HG02623 (cell line): Measurements from ENCODE around the gene SATB2.

ENCODE experiments used
- ATAC-seq: cut with Tn5 transposase; IDR thresholded peaks from one replicate; pipeline ENCODE4 v1.9.1; 2021; ENCODE audit warnings: moderate library complexity; ENCODE audit not compliant: unreplicated experiment

The SATB2 gene

GRCh38 chr2:199336546-199336945, 121.2 kb downstream of the SATB2 start:
- no peak for ATAC-seq

DNA sequence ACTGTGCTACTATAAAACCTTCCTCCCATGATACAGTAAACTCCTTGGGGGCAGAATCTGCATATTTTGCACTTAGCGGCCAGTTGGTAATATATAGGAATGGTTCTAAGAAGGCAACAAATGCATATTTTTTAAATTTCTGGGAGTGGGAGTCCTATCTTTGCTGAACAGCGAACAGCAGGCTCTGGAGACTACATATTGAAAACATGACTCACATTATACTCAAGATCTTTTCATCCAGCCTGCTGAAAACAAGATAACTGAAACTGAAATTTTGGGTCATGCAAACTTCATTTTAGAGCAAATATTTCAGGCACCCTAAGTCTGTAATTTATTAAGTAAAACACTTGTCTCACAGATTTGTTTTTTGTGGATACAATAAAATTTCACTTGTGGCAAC, 122.2 kb downstream of the SATB2 start:
- no peak for ATAC-seq

DNA sequence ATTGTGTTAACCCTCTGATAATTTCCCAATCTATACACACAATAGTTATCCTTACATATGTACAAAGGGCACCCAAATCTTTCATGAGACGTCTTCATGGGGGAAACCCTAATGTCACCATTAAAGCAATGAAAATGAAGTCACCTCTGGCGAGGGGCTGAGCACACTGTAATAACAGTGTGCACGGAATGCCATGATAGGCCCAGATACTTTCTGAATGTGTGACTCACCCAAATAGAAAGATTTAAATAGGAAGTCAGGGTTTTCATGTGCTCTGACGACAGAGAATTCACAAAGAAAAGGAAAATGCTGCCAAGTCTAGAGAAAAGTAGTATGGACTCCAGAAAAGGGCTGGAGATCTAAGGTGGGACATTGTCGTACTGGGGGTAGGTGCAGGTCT, 128.3 kb downstream of the SATB2 start:
- no peak for ATAC-seq

DNA sequence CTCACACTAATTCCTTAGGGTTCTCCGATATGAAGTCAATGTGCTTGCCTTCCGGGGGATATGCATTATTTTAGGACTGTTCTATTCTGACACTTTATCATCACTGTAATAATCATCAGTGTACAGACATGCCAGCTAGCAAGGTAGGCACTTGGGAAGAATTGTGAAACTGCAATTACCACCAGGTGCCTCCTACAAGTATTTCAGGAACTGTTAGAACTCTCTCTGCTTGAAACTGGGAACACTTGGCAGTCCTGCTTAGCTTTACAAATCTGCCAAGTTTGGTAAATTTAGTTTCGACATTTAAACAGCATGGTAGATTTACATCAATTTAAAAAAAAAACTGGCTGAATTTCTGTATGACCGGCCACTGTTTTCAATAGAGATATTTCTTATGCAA, 128.7 kb downstream of the SATB2 start:
- no peak for ATAC-seq

DNA sequence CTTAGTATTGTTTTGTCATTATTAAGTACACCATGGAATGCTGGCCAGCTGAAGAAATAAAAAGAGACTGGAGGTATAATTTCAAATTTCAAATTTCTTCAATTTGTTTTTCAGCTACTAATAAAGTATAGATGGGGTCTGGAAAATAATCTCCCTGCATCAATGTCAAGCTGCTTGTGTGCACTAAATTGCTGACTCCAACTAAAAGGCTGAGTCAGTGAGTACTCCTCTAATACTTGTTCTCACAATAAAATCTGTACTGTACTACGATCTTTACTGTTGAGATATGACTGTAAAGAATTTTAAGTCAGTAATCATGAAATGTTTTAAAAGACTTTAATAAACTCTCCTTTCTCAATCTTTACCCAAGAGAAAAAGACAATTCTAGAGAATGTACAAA, 131.9 kb downstream of the SATB2 start:
- no peak for ATAC-seq

DNA sequence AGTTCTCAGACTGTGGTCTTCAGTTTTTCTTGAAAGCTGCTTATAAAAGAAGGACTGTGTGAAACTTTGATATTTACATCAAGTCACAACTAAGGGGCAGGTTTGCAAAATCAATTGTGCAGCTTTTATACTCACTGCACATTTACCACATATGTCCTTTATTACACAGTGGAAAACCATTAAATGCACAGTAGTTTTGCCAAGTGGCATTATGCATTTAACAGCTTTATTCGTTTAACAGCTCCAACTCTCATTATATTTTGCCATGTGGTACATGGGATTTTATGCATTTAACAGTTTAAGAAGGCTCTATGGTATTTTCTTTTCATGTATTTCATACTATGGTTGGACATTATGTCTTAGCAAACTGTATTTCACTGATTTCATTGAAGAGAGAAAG, 135.6 kb downstream of the SATB2 start:
- no peak for ATAC-seq

DNA sequence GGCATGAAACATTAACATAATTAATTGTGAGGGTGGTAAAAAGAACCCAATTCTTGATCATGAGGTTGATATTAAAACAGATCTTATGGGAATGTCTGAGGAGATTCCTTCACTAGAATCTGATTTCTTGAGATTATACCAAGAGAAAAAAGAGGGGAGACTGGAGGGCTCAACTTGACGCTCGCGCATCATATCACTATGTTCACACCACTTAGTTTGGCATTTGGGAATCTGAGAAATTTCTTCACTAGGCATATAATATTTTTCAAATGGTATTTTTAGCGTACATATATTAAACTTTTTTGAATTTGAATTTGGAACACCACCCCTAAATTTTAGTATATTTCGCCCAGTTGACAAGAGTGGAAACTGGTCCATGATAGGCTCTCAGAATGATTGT, 140.1 kb downstream of the SATB2 start:
- no peak for ATAC-seq

- no peak for ATAC-seq
Measured at GRCh38 chr2:199316851-199317250, 140.9 kb downstream of the SATB2 start.

GRCh38 chr2:199315299-199316179, 142.2 kb downstream of the SATB2 start:
- ATAC-seq, result no peak

DNA sequence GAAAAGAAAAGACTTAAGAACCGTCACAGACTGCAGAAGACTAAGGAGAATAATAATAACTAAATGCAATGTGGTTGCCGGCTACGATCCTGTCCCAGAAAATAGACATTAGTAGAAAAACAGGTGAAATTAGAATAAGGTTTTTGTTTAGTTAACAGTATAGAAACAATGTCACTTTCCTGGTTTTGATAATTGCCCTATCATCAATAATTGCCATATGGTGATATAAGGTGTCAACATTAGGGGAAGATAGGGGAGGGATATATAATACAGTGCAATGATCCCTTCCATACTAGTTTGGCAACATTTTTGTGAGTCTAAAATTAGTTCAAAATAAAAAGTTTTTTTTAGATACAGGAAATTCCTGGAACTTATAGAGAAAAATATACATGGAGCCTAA, 144.8 kb downstream of the SATB2 start:
- ATAC-seq, result no peak

DNA sequence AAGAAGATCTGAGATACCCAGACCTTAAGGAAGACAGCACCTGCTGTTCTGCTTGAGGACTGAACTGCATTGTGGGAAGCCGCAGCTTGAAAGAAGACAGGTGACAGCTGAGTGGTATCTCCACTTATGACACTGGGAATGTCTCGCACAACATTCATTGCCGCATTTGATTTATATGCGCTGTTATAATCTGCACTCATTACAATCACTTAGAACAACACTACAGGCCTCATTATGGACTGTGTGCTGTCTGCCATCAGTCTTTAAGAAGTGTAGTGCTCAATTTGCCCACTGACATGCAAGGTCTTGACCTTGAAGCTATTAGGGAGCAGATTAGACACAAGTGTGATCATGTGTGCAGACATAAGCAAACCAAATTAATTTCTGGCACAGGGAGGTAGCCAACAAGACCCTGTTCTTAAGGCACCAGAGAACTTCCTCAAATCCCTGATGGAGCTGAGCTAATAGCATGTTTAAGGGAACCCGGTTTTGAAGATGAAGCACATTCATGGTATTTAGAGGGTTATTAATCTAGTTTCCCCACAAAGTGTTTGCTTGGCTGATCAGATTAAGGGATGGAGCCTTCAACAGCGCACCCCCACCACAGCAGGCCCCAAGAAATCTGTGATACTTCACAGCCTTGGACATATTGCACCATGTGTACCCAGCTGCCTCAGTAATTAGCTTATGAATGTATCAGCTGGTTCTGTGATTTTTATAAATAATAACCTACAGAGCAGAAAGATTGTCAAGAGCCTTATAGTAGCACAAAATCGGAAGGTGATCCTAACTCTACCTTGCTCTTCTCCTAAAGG, 146.8 kb downstream of the SATB2 start:
- ATAC-seq, result no peak

- ATAC-seq, result no peak
Measured at GRCh38 chr2:199309973-199310372, 147.8 kb downstream of the SATB2 start.

DNA sequence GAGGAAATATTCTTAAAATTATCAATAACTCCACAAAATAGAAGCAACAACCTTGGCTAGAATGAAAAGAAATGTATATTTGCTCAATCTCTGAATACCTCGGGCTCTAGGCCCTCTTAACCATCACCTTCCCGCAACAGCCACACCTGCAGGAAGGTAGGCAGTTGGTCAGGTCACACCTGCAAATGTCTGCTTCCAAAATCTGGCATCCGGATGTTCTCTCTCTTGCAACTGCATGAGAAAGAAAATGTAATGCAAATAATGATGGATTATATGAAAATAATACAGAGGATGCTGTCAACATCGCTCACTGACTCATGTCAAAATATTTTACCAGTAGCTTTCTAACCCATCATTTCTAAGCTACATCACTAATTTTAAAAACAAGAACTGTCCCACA, 148.3 kb downstream of the SATB2 start:
- ATAC-seq, result no peak

DNA sequence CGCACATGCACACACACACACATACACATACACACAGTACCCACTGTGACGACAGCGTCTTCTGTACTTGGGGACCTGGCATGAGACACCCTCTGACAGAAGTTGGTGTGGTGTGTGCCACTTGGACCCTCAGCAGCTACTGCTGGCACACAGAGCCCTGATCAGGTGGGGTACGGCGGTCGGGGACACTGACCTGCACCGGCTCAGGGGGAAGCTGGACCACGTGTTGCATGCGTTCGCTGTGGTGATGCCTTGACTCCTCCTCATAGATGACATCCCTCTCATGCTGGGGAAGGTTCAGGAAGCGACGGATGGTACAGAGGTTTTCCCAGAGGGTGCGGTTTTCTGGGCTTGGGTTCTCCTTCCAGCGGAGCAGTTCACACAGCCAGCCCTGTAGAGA, 149.2 kb downstream of the SATB2 start:
- ATAC-seq, result no peak

- ATAC-seq, result no peak
Measured at GRCh38 chr2:199307461-199307860, 150.3 kb downstream of the SATB2 start.

GRCh38 chr2:199306116-199306515, 151.6 kb downstream of the SATB2 start:
- ATAC-seq, result no peak

DNA sequence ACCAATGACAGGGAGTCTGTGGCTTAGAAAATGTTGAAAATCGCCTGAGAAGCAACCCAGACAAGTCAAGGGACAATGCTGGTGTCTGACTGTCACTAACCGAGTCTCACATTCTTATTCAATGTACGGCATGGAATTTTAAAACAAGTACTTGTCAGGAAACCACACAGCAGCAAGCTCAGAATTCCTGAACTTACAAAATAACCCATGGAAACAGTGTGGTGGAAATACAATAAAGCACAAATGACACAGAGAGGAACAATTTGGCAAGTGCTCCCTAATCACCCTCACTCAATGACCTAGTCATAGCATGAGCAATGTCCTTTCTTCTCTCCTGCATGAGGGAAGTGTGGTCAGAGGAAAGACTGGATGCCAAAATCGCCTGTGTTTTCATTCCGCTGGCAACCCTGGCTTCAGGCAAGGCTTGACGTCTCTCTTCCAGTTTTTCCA, 154.0 kb downstream of the SATB2 start:
- ATAC-seq, result no peak

GRCh38 chr2:199302851-199303250, 154.9 kb downstream of the SATB2 start:
- ATAC-seq, result no peak

GRCh38 chr2:199288424-199288823, 169.3 kb downstream of the SATB2 start:
- ATAC-seq, result no peak

DNA sequence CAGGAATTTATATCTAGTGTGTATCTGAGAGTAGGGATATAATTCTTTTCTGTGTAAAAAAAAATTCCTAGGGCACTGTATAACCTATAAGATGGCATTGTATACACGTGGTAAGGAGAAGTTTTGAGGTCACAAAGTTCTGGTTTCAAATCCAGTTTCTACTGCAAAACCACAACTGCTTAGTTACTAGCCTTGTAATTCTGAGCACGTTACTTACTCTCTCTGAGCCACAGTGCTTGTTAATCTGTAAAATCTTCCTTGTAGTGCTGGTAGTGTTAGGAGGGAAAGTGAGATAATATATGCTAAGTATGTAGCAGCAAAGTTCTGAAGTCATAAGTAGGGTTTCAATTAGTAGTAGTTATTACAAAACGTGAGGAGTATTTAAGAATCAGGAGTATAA, 175.4 kb downstream of the SATB2 start:
- no peak for ATAC-seq

- no peak for ATAC-seq
Measured at GRCh38 chr2:199279146-199279545, 178.6 kb downstream of the SATB2 start.

- no peak for ATAC-seq
Measured at GRCh38 chr2:199278099-199278498, 179.6 kb downstream of the SATB2 start.
